ENCODE measurements around the gene TSG101.

TSG101 gene, protein sequence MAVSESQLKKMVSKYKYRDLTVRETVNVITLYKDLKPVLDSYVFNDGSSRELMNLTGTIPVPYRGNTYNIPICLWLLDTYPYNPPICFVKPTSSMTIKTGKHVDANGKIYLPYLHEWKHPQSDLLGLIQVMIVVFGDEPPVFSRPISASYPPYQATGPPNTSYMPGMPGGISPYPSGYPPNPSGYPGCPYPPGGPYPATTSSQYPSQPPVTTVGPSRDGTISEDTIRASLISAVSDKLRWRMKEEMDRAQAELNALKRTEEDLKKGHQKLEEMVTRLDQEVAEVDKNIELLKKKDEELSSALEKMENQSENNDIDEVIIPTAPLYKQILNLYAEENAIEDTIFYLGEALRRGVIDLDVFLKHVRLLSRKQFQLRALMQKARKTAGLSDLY

DNA sequence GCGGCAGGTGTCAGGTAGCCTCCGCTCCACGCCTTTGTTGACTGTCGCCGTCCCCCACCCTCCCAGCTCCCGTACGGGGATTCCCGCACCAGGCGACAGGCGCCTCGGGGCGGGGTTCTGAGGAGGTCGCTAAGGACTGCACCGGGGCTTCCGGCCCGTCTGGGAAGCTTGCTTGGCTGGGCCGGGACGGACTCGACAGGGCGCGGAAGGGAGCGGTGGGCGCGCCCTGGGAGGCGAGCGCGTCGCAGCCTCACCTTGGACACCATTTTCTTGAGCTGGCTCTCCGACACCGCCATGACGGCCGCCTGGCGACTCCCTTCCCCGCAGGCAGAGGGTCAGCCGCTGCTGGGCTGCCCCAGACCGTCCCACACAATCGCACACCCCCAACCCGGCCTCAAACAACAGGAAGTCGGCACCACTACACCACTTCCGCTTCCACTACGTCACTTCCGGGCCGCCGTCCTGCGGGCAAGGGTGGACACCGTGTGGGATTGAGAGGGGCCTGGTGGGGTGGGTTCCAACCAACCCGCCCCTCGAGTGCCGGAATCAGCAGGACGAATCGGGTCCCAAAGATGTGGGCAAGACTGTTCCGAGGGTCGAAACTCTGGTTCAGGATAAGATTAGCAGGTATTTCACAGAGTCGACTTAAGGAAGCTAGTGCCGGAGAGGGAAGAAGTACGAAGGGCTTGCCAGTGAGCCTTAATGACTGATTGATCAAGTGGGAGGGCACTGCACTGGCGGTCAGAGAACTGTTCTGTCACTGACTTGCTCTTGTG is at the start of gene TSG101:
Gene TSG101 (minus strand): TSS at position 422 of the 776 bp plus-strand sequence. CDS start 126 bp downstream, at position 296.
- peak within 1 kb of the TSS; percentile 94 for H3K4me3 Mint-ChIP-seq
- H3K9me3 Mint-ChIP-seq = no peaks in the 10 kb centered on the region
- peaks cover 52% of the 10 kb centered on the region for H3K4me1 Mint-ChIP-seq
- peaks cover 21% of the 10 kb centered on the region for H3K36me3 Mint-ChIP-seq (ENCODE audit: low read depth)
- peak within 1 kb of the TSS; percentile 97 for H3K27ac Mint-ChIP-seq
- no peaks in the 10 kb centered on the region for H3K27me3 Mint-ChIP-seq
- peak; percentile 97 for DNase-seq
- ATAC-seq = peak; percentile 94

DNA sequence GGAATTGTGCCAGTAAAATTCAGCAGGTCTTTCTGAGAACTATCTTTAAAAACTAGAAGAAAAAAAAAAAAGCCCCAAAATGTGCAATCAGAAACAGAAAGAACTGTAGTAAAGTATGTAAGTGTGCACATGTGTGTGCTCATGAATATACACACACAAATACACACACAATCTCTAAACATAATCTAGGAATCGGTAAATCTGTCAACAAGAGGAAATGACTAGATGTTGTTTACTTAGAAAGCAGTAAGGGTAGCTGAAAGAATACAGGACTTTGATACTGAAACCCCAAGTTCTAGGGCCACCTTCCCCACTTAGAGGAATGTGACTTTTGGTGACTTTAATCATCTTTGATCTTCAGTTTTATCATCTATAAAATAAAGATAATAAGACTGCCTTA is 48.6 kb upstream of the TSG101 start:
- ATAC-seq (no peak), DNase-seq (no peak)
- Mint-ChIP-seq H3K9me3 (no peaks in the 10 kb centered on the region), H3K4me3 (no peak overlapping the region), H3K27ac (no peak overlapping the region), H3K4me1 (peaks cover 11% of the 10 kb centered on the region), H3K27me3 (no peaks in the 10 kb centered on the region), H3K36me3 (ENCODE audit: low read depth) (peaks cover 26% of the 10 kb centered on the region)

DNA sequence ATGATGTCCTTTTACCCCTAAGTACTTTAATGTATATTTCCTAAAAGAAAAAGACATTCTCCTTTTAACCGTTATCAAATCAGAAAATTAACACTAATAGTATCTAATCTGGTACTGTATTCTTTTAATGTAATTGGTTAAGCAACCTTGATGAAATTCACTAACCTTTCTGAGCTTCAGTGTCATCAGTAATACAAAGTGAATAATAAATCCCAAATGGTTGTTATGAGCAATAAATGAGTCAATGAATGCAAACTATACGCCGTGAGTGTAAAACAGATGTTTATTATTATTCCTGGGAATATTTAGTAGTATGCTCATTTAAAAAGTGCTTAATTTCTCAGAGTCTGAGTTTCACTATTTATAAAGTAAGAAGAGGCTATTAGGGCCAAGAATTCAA is 40.3 kb upstream of the TSG101 start:
- H3K36me3 Mint-ChIP-seq (ENCODE audit: low read depth) = peaks cover 9% of the 10 kb centered on the region
- no peaks in the 10 kb centered on the region for H3K9me3 Mint-ChIP-seq
- no peaks in the 10 kb centered on the region for H3K4me1 Mint-ChIP-seq
- ATAC-seq = no peak
- H3K4me3 Mint-ChIP-seq = no peak overlapping the region
- DNase-seq = no peak
- no peak overlapping the region for H3K27ac Mint-ChIP-seq
- no peaks in the 10 kb centered on the region for H3K27me3 Mint-ChIP-seq

DNA sequence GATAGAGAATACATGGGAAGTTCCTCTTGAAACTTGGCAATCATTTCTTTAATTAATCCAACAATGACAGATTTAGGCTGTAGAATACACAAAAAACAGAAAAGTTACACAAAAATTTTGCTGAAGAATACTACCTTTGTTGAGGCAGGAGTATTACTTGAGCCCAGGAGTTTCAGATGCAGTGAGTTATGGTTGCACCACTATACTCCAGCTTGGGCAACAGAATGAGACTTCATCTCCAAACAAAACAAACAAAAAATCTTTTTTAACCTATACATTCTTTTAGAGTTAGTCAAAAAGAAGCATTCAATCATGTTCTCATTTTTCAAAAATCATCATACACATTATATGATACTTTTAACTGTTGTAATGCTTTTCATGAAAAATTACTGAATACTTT is 39.7 kb upstream of the TSG101 start:
- no peaks in the 10 kb centered on the region for H3K4me1 Mint-ChIP-seq
- no peak for ATAC-seq
- DNase-seq = no peak
- H3K4me3 Mint-ChIP-seq = no peak overlapping the region
- no peaks in the 10 kb centered on the region for H3K9me3 Mint-ChIP-seq
- no peak overlapping the region for H3K27ac Mint-ChIP-seq
- H3K36me3 Mint-ChIP-seq (ENCODE audit: low read depth) = peaks cover 6% of the 10 kb centered on the region
- no peaks in the 10 kb centered on the region for H3K27me3 Mint-ChIP-seq

DNA sequence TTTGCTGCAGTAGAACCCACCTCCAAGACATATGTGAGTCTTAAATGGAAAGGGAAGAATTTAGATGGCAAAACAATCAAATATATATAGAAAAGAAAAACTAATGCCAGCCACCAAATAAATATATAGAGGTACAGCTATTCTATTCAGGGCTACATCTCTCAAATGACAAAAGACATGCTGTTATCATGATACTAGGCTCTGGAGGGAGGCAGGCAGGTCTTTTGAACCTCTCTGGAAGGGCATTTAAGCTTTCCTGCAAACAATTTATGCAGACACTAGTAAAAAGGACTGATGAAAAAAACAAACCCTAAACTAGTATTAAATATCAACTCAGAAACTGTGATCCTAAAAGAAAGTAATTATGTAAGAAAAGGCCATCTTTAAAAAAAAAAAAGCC is 37.4 kb upstream of the TSG101 start:
- Mint-ChIP-seq H3K4me3 (no peak overlapping the region), H3K27ac (no peak overlapping the region)
- no peak for DNase-seq

DNA sequence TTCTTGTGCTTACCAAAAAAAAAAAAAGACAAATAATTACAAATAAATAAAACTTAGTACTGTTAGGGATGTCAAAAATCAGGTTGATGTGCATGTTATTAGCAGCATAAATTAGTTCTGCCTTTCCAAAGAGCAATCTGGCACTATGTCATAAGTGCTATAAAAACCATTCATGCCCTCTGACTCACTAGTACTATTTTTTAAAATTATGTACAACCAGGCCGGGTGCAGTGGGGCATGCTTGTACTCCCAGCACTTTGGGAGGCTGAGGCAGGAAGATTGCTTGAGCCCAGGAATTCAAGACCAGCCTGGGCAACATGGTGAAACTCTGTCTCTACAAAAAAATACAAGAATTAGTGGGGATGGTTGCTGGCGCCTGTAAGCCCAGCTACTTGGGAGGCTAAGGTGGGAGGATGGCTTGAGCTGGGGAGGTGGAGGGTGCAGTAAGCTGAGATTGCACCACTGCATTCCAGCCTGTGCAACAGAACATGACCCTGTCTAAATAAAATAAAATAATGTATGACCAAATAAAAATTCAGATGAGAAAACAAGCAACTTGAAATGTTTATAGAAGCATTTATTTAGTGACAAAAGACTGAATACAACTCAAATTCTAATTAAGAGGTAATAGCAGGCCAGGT is 36.5 kb upstream of the TSG101 start:
- ATAC-seq = no peak
- peaks cover 8% of the 10 kb centered on the region for H3K36me3 Mint-ChIP-seq (ENCODE audit: low read depth)
- no peak for DNase-seq
- H3K27me3 Mint-ChIP-seq = no peaks in the 10 kb centered on the region
- no peaks in the 10 kb centered on the region for H3K9me3 Mint-ChIP-seq
- no peaks in the 10 kb centered on the region for H3K4me1 Mint-ChIP-seq
- no peak overlapping the region for H3K27ac Mint-ChIP-seq
- H3K4me3 Mint-ChIP-seq = no peak overlapping the region

More for the DNA sequence above, 37.4 kb upstream of the TSG101 start:
- Mint-ChIP-seq H3K9me3 (no peaks in the 10 kb centered on the region), H3K4me1 (no peaks in the 10 kb centered on the region), H3K27me3 (no peaks in the 10 kb centered on the region), H3K36me3 (ENCODE audit: low read depth) (peaks cover 8% of the 10 kb centered on the region)
- no peak for ATAC-seq

DNA sequence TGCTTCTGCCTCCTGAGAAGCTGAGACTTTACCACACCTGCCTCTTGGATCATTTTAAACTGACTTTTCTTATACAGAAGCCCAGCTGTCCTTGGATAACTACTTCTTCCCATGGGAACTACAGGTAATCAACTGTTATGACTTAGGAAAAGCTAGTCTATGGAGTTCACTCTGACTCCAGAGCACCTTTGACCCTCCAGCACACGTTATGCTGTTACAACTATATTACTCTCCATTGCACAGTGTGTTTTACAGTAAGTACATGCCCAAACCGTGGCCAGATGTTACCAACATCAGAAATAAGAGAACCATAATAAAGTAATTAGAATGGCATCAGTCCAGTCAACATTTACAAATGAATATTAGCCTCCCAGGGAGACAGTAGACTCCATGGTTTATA is 21.3 kb upstream of the TSG101 start:
- Mint-ChIP-seq H3K4me1 (no peaks in the 10 kb centered on the region), H3K27ac (no peak overlapping the region), H3K9me3 (no peaks in the 10 kb centered on the region), H3K36me3 (ENCODE audit: low read depth) (peaks cover 6% of the 10 kb centered on the region), H3K4me3 (no peak overlapping the region), H3K27me3 (no peaks in the 10 kb centered on the region)
- no peak for DNase-seq
- ATAC-seq = no peak

DNA sequence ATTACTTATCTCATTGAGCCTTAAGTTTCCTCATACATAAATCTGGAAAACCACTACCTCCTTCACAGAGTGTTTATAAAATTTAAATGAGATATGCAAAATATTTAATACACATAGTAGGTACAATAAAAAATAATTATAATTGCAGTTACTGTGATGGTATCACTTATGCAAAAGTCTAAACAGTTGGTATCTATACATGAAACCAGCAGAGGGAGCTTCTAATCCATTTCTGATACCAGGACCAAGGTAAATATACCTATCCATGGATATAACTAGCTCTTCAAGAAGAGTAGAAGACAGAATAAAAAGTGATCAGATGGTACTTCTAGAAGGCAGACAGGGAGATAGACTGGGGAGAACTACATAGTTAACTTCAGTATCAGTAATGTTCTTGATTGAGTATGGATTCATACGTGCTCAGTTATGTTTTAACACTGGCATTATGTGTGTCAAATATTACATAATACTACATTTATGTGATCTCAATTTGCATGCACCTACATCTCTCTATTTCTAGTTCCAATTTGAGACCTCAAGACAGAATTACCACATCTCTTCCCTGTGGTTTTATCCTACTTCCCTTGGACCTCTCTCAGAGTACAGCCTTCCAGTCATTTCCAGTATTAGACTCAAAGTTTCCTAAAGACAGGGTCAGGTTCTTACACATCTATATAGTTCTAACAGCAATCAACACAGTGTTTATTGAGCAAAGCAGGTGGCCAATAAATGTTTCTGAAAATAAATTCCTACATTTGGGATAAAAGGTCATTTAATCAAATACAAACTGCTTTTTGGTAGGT is 13.7 kb upstream of the TSG101 start:
- Mint-ChIP-seq H3K27ac (no peak overlapping the region), H3K4me1 (peaks cover 3% of the 10 kb centered on the region), H3K4me3 (no peak overlapping the region), H3K36me3 (ENCODE audit: low read depth) (peaks cover 2% of the 10 kb centered on the region), H3K9me3 (no peaks in the 10 kb centered on the region), H3K27me3 (no peaks in the 10 kb centered on the region)
- no peak for DNase-seq
- peak; percentile 61 for ATAC-seq

DNA sequence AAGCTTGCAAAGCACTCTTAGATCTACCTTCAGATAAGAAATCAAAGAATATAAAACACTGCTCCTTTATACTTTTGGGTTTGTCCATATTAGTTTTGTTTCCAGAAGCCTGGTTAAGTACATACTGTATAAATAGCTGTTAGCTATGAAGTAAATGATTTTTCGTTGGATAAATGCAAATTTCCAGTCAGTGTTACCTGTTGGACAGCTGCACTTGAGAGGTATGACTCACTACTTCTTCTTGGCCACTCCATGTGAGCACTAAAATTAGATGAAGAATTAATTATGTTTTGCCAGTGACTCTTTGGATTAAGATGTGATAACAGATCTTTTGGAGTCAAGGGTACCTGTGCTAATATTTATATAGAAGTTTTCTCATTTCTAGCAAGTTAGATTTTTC is 9.5 kb upstream of the TSG101 start:
- no peak overlapping the region for H3K4me3 Mint-ChIP-seq
- H3K9me3 Mint-ChIP-seq = no peaks in the 10 kb centered on the region
- ATAC-seq = no peak
- peaks cover 3% of the 10 kb centered on the region for H3K4me1 Mint-ChIP-seq
- H3K27ac Mint-ChIP-seq = no peak overlapping the region
- no peak for DNase-seq
- H3K27me3 Mint-ChIP-seq = no peaks in the 10 kb centered on the region
- peaks cover 5% of the 10 kb centered on the region for H3K36me3 Mint-ChIP-seq (ENCODE audit: low read depth)

DNA sequence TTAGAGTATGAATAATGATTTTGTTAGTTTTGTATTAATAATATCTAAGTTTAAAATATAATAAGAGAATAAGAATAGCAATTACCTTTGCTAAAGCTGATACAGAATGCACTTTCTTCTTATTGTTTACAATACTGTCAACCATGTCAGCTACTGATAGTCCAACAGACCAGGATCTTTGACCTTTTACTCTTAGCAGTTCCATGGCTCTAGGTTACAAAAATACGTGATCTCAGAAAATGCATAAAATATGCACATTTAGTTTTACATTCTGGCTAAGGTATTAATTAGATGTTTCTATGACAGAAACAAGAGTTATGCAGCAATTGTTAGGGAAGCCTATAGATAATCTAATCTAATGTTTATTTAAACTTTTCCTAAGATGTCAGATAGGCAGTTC is 7.5 kb upstream of the TSG101 start:
- peaks cover 4% of the 10 kb centered on the region for H3K4me1 Mint-ChIP-seq
- H3K4me3 Mint-ChIP-seq = no peak overlapping the region
- no peaks in the 10 kb centered on the region for H3K27me3 Mint-ChIP-seq
- no peak for ATAC-seq
- DNase-seq = no peak
- H3K36me3 Mint-ChIP-seq (ENCODE audit: low read depth) = peaks cover 7% of the 10 kb centered on the region
- no peaks in the 10 kb centered on the region for H3K9me3 Mint-ChIP-seq
- H3K27ac Mint-ChIP-seq = no peak overlapping the region

DNA sequence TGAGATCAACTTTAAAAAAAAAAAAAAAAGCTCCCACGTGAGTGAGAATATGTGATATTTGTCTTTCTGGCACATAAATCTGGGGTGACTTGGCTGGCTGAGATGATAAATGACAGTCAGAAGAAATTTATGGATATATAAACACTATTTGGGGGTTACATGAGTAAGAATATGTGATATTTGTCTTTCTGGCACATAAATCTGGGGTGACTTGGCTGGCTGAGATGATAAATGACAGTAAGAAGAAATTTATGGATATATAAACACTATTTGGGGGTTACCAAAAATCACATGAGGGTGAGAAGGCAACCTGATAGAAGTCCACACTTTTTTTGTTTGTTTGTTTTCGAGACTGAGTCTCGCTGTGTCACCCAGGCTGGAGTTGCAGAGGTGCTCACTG is 6.6 kb upstream of the TSG101 start:
- Mint-ChIP-seq H3K36me3 (ENCODE audit: low read depth) (peaks cover 7% of the 10 kb centered on the region), H3K9me3 (no peaks in the 10 kb centered on the region), H3K4me1 (peaks cover 11% of the 10 kb centered on the region), H3K27me3 (no peaks in the 10 kb centered on the region), H3K27ac (no peak overlapping the region), H3K4me3 (no peak overlapping the region)
- no peak for ATAC-seq
- no peak for DNase-seq

DNA sequence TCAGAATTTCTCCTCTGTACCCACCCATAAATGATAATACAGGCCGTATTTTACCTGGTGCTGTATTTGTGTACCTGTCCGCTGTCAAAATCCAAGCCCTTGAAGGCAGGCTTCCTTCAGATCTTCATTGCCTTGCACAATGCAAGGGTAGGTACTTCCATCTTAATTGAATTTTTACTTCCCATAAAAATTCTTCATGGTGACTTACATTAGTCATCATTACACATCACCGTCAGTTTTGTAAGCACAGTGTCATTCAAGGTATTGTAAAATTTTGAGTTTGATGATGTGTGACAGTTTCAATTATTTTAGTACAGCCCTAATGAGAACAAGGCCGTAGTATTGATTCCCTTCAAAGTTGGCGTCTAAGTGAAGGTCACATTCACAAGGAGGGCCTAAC is 770 bp upstream of the TSG101 start:
- peaks cover 44% of the 10 kb centered on the region for H3K4me1 Mint-ChIP-seq
- no peaks in the 10 kb centered on the region for H3K9me3 Mint-ChIP-seq
- DNase-seq (no peak), ATAC-seq (no peak)
- H3K36me3 Mint-ChIP-seq (ENCODE audit: low read depth) = peaks cover 17% of the 10 kb centered on the region
- no peaks in the 10 kb centered on the region for H3K27me3 Mint-ChIP-seq
- peak overlapping the region; percentile 97 for H3K27ac Mint-ChIP-seq
- H3K4me3 Mint-ChIP-seq = peak overlapping the region; percentile 94

DNA sequence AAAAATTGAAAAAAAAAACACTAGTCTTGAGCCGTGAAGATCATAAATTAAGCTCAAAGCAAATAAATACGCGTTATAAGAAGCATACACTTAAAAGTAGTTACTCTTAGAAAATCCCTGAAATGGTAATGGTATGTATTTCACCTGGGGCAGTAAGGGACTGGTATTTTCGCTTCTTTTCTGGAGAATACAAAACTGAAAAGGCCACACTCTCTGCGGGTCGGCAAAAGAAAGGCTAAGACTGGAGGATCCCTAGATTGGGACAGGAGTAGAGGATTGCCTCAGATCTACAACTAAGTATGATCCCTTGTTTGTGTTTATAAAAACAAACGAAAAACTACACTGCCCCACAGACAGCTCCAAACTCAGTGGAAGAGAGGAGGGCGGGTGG is 617 bp downstream of the TSG101 start:
- H3K4me3 Mint-ChIP-seq = peak overlapping the region; percentile 94
- no peak for DNase-seq

DNA sequence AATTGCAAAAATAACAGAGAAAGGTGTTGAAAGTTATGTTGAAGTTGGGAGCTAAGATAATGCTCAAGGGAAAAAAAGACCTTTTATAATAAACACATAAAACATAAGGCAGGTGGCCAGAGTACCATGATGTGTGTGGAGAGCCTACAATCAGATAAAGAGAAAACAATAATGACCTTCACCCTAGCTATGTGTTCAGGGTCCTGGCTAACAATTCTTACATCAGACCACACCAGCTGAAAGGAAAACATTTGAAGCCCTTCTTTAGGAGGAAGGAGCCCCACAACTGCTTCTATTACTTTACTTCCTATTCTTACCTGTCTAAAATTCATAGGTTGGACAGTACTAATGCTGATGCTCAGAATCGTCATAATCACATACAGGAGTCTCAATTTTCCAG is 2.5 kb downstream of the TSG101 start:
- Mint-ChIP-seq H3K36me3 (ENCODE audit: low read depth) (peaks cover 16% of the 10 kb centered on the region), H3K27ac (no peak overlapping the region), H3K4me1 (peaks cover 57% of the 10 kb centered on the region), H3K27me3 (no peaks in the 10 kb centered on the region), H3K9me3 (no peaks in the 10 kb centered on the region), H3K4me3 (no peak overlapping the region)
- no peak for DNase-seq
- ATAC-seq = no peak

More for the DNA sequence above, 617 bp downstream of the TSG101 start:
- Mint-ChIP-seq H3K27me3 (no peaks in the 10 kb centered on the region), H3K4me1 (peaks cover 52% of the 10 kb centered on the region), H3K27ac (peak overlapping the region; percentile 97), H3K9me3 (no peaks in the 10 kb centered on the region), H3K36me3 (ENCODE audit: low read depth) (peaks cover 18% of the 10 kb centered on the region)
- ATAC-seq = no peak

Data from activated naive CD8-positive, alpha-beta T cell treated with anti-CD3 and anti-CD28 coated beads, Interleukin-2, amount 50 U/mL, for 24 hours (primary cell).